ENCODE data around the gene ALX4. TPM values are rescaled to one million over a fixed set of nuclear protein-coding genes. Genes with fewer than 3 reads are reported as not detected.

ALX4 gene
- total RNA-seq, 4 donors from 2014 or later = not detected

GRCh38 chr11:44213148-44213547 is 96.8 kb downstream of the ALX4 start:
- Histone ChIP-seq H3K4me3 (no peak overlapping the region), H3K27me3 (no peaks in the 10 kb centered on the region), H3K4me1 (no peaks in the 10 kb centered on the region), H3K36me3 (peaks cover 0 to 3% (median 0%) of the 10 kb centered on the region in 4 donors), H3K9me3 (no peaks in the 10 kb centered on the region), H3K27ac (no peak overlapping the region)
- TF ChIP-seq POLR2A (IDR thresholded peaks at IDR 0.05) = no peak
- no peak for TF ChIP-seq POLR2AphosphoS5 (IDR thresholded peaks at IDR 0.05)
- no peak for TF ChIP-seq EP300 (IDR thresholded peaks at IDR 0.05; ENCODE audit: low read depth)
- TF ChIP-seq CTCF (IDR thresholded peaks at IDR 0.05) = no peak
- in situ Hi-C loops (cut with MboI; ENCODE audit: low pct_ligation_motif_present in 1 of 4, low pct_unique_long_range_greater_than_20kb in 1 of 4, low sequenced_read_pairs in 3 of 4) (no loop called here), intact Hi-C loops (cut with DNase I; ENCODE audit: low total_unique reads) (no loop called here)
- 68 to 83% methylated on average over 1 of the region's 1 CpG for WGBS, 2 donors (ENCODE audit: low coverage in 1 of 2)
- DNase-seq = no peak

GRCh38 chr11:44212128-44212527 is 97.8 kb downstream of the ALX4 start:
- DNase-seq = no peak
- no peak for TF ChIP-seq POLR2A (IDR thresholded peaks at IDR 0.05)
- TF ChIP-seq CTCF (IDR thresholded peaks at IDR 0.05) = no peak
- no peak for TF ChIP-seq POLR2AphosphoS5 (IDR thresholded peaks at IDR 0.05)
- no peak for TF ChIP-seq EP300 (IDR thresholded peaks at IDR 0.05; ENCODE audit: low read depth)
- H3K27ac ChIP-seq = no peak overlapping the region
- H3K4me3 ChIP-seq = no peak overlapping the region
- WGBS, 2 donors (ENCODE audit: low coverage in 1 of 2) = 96% methylated on average over 6 of the region's 6 CpGs; no CpG with 5 or more reads in 1 of the 2 donors
- H3K4me1 ChIP-seq = no peaks in the 10 kb centered on the region
- intact Hi-C loops (cut with DNase I; ENCODE audit: low total_unique reads) = no loop called here
- in situ Hi-C loops (cut with MboI; ENCODE audit: low pct_ligation_motif_present in 1 of 4, low pct_unique_long_range_greater_than_20kb in 1 of 4, low sequenced_read_pairs in 3 of 4) = no loop called here
- peaks cover 0 to 5% (median 0%) of the 10 kb centered on the region in 4 donors for H3K36me3 ChIP-seq
- no peaks in the 10 kb centered on the region for H3K27me3 ChIP-seq
- no peaks in the 10 kb centered on the region for H3K9me3 ChIP-seq

Other genes starting within 250 kb of the ALX4 start
- 10 to 100 TPM; 17.6 to 88.3 (median 29.5) TPM for gene ACCS, start 243.9 kb downstream of the ALX4 start, total RNA-seq
- gene EXT2, start 214.5 kb downstream of the ALX4 start, total RNA-seq = 10 to 100 TPM; 32.2 to 82.9 (median 59.6) TPM